ENCODE measurements around the gene ZNF33B. TPM values are rescaled to one million over a fixed set of nuclear protein-coding genes. Genes with fewer than 3 reads are reported as not detected.
"Not testable (repeated sequence)": the region's sequence is repeated elsewhere in the genome, so short reads cannot be mapped to it uniquely, and the experiment has no call there.

ZNF33B gene
- polyA plus RNA-seq, 4 donors, result 25.2 to 48.5 (median 45.0) TPM

GRCh38 chr10:42618424-42618823 is 19.9 kb downstream of the ZNF33B start:
- no peak for DNase-seq (ENCODE audit: low read depth in 4 of 4, low spot score in 3 of 4)

GRCh38 chr10:42615419-42615818 is 23.0 kb downstream of the ZNF33B start:
- DNase-seq (ENCODE audit: low read depth in 4 of 4, low spot score in 3 of 4), result no peak

GRCh38 chr10:42609872-42610271 is 28.5 kb downstream of the ZNF33B start:
- DNase-seq (ENCODE audit: low read depth in 4 of 4, low spot score in 3 of 4), result no peak

- DNase-seq (ENCODE audit: low read depth in 4 of 4, low spot score in 3 of 4), result no peak
These were observed 40.0 kb downstream of the ZNF33B start for GRCh38 chr10:42598249-42598873.

GRCh38 chr10:42596196-42596595 is 42.2 kb downstream of the ZNF33B start:
- no peak for DNase-seq (ENCODE audit: low read depth in 4 of 4, low spot score in 3 of 4)

GRCh38 chr10:42594246-42594650 is 44.1 kb downstream of the ZNF33B start:
- no peak for DNase-seq (ENCODE audit: low read depth in 4 of 4, low spot score in 3 of 4)

GRCh38 chr10:42593284-42593683 is 45.1 kb downstream of the ZNF33B start:
- no peak for DNase-seq (ENCODE audit: low read depth in 4 of 4, low spot score in 3 of 4)

- DNase-seq (ENCODE audit: low read depth in 4 of 4, low spot score in 3 of 4), result no peak
These were observed 54.5 kb downstream of the ZNF33B start for GRCh38 chr10:42583828-42584227.

- no peak for DNase-seq (ENCODE audit: low read depth in 4 of 4, low spot score in 3 of 4)
These were observed 60.4 kb downstream of the ZNF33B start for GRCh38 chr10:42578019-42578418.

- DNase-seq (ENCODE audit: low read depth in 4 of 4, low spot score in 3 of 4), result no peak
These were observed 62.0 kb downstream of the ZNF33B start for GRCh38 chr10:42576338-42576737.

- DNase-seq (ENCODE audit: low read depth in 4 of 4, low spot score in 3 of 4), result no peak
These were observed 64.0 kb downstream of the ZNF33B start for GRCh38 chr10:42574336-42574735.

GRCh38 chr10:42556931-42557330 is 81.4 kb downstream of the ZNF33B start:
- DNase-seq (ENCODE audit: low read depth in 4 of 4, low spot score in 3 of 4), result no peak

- DNase-seq (ENCODE audit: low read depth in 4 of 4, low spot score in 3 of 4), result not testable (repeated sequence)
These were observed 84.8 kb downstream of the ZNF33B start for GRCh38 chr10:42553576-42553975.

GRCh38 chr10:42553064-42553407 is 85.3 kb downstream of the ZNF33B start:
- DNase-seq (ENCODE audit: low read depth in 4 of 4, low spot score in 3 of 4), result no peak

GRCh38 chr10:42552188-42553063 is 85.9 kb downstream of the ZNF33B start:
- peak; percentile 94 to 96 (median 94) for DNase-seq (ENCODE audit: low read depth in 4 of 4, low spot score in 3 of 4)

GRCh38 chr10:42551582-42552187 is 86.7 kb downstream of the ZNF33B start:
- DNase-seq (ENCODE audit: low read depth in 4 of 4, low spot score in 3 of 4), result no peak

- DNase-seq (ENCODE audit: low read depth in 4 of 4, low spot score in 3 of 4), result no peak
These were observed 88.5 kb downstream of the ZNF33B start for GRCh38 chr10:42549851-42550250.

GRCh38 chr10:42548254-42548653 is 90.1 kb downstream of the ZNF33B start:
- DNase-seq (ENCODE audit: low read depth in 4 of 4, low spot score in 3 of 4), result no peak

- DNase-seq (ENCODE audit: low read depth in 4 of 4, low spot score in 3 of 4), result no peak
These were observed 93.4 kb downstream of the ZNF33B start for GRCh38 chr10:42544945-42545344.

GRCh38 chr10:42543840-42544372 is 94.5 kb downstream of the ZNF33B start:
- no peak for DNase-seq (ENCODE audit: low read depth in 4 of 4, low spot score in 3 of 4)
